A549 (cell line): ENCODE data around the gene ALDH3B2. TPM values are rescaled to one million over a fixed set of nuclear protein-coding genes. Genes with fewer than 3 reads are reported as not detected.
A peak's percentile ranks its signal among the peaks of the same experiment; 100 is the strongest.

Source experiments
- ATAC-seq, 2 experiments: fragments of 200-7000 bp in 1 of 2; fragments of >200 bp in 1 of 2; cut with Nextera tagmentation in 1 of 2; cut with Tn5 transposase in 1 of 2; 3 replicates each; pipeline versions ENCODE4 v1.8.0 to v1.9.1; 2018 to 2020; ENCODE audit warnings: mild to moderate bottlenecking in 1 of 2, moderate library complexity in 1 of 2
- CTCF ChIA-PET: fragments of 300-600 bp; sonication (Branson Sonifier 250); formaldehyde crosslinking; extraction: SDS; loops from one replicate; lab custom pipeline; 2021; ENCODE audit warnings: antibody characterized with exemption, inconsistent platforms; lab: Yijun Ruan, JAX
- POLR2A ChIA-PET: fragments of 350-600 bp; formaldehyde crosslinking; extraction: SDS; loops from one replicate; lab custom pipeline; 2021; ENCODE audit warnings: antibody characterized with exemption, inconsistent platforms; lab: Yijun Ruan, JAX
- DNase-seq, 2 experiments: peaks; one replicate each; pipeline versions ENCODE4 v3.0.0 to v3.0.0-alpha.2; 2011 to 2016; ENCODE audit warnings: low read depth in 1 of 2, low spot score in 1 of 2
- FAIRE-seq: peaks from 2 replicates; lab custom pipeline; 2011; peaks lifted over from hg19 to GRCh38; lab: Jason Lieb, UNC
- H3K27ac ChIP-seq, 2 experiments: fragments of >200 bp; sonication (Bioruptor Twin); formaldehyde crosslinking; 3 replicates each; pipeline ENCODE4 v1.5.1; 2016 to 2017
- H3K4me1 ChIP-seq: fragments of >200 bp; sonication (Bioruptor Twin); formaldehyde crosslinking; 3 replicates; pipeline ENCODE4 v1.6.1; 2016
- H3K4me2 ChIP-seq: fragments of >200 bp; sonication (Bioruptor Twin); formaldehyde crosslinking; 3 replicates; pipeline ENCODE4 v1.6.1; 2016
- H3K4me3 ChIP-seq: fragments of >200 bp; sonication (Bioruptor Twin); formaldehyde crosslinking; 3 replicates; pipeline ENCODE4 v1.5.1; 2016
- H3K9me3 ChIP-seq: fragments of >200 bp; sonication (Bioruptor Twin); formaldehyde crosslinking; 3 replicates; pipeline ENCODE4 v1.6.1; 2016
- BHLHE40 ChIP-seq: IDR thresholded peaks from 2 replicates; pipeline ENCODE4 v1.6.1; 2012; ENCODE audit warnings: low read depth, low read length, inconsistent platforms
- CHD2 ChIP-seq: fragments of 150-350 bp; IDR thresholded peaks from 2 replicates; pipeline ENCODE4 v1.6.1; 2014; ENCODE audit warnings: low read length; ENCODE audit not compliant: partially characterized antibody
- CHD4 ChIP-seq: fragments of 200-600 bp; sonication (generic); IDR thresholded peaks from 2 replicates; pipeline ENCODE4 v1.6.1; 2016; ENCODE audit warnings: antibody characterized with exemption, mild to moderate bottlenecking, borderline replicate concordance
- EHMT2 ChIP-seq: fragments of 200-600 bp; sonication (generic); IDR thresholded peaks from 2 replicates; pipeline ENCODE4 v1.6.1; 2016; ENCODE audit warnings: antibody characterized with exemption, low read depth, mild to moderate bottlenecking, moderate library complexity
- HDAC2 ChIP-seq: fragments of 200-600 bp; sonication (generic); IDR thresholded peaks from 2 replicates; pipeline ENCODE4 v1.6.1; 2016
- HOXA7 ChIP-seq: fragments of 250-450 bp; sonication (Bioruptor Pico); IDR thresholded peaks from 2 replicates; pipeline ENCODE4 v1.5.0; 2020; ENCODE audit warnings: mild to moderate bottlenecking, moderate library complexity
- HOXB5 ChIP-seq: fragments of 250-450 bp; sonication (Bioruptor Pico); IDR thresholded peaks from 2 replicates; pipeline ENCODE4 v1.5.0; 2020; ENCODE audit warnings: mild to moderate bottlenecking, moderate library complexity
- NFE2L2 ChIP-seq: fragments of 150-350 bp; conservative IDR thresholded peaks from 2 replicates; pipeline ENCODE4 v1.6.1; 2014; ENCODE audit warnings: low read length
- NPAS2 ChIP-seq: fragments of 250-450 bp; sonication (Bioruptor Pico); IDR thresholded peaks from 2 replicates; pipeline ENCODE4 v1.8.0; 2022; ENCODE audit warnings: mild to moderate bottlenecking, moderate library complexity, borderline replicate concordance
- PHF8 ChIP-seq: fragments of 200-600 bp; sonication (generic); IDR thresholded peaks from 2 replicates; pipeline ENCODE4 v1.6.1; 2016; ENCODE audit warnings: low read depth, mild to moderate bottlenecking, antibody characterized with exemption, moderate library complexity, borderline replicate concordance
- POLR2A ChIP-seq: IDR thresholded peaks from 2 replicates; pipeline ENCODE4 v1.6.1; 2012; ENCODE audit warnings: mild to moderate bottlenecking, low read length
- RAD21 ChIP-seq, 2 experiments: fragments of >200 bp in 1 of 2; sonication (Bioruptor Twin) in 1 of 2; formaldehyde crosslinking in 1 of 2; IDR thresholded peaks in 1 of 2; conservative IDR thresholded peaks in 1 of 2; 2 replicates in 1 of 2; 3 replicates in 1 of 2; pipeline ENCODE4 v1.6.1; 2012 to 2018; ENCODE audit warnings: inconsistent platforms in 1 of 2
- RCOR1 ChIP-seq: fragments of 150-350 bp; IDR thresholded peaks from 2 replicates; pipeline ENCODE4 v1.6.1; 2014; ENCODE audit warnings: antibody characterized with exemption, low read length, low read depth
- RFX5 ChIP-seq: fragments of 450-650 bp; IDR thresholded peaks from 2 replicates; pipeline ENCODE4 v1.7.1; 2014; ENCODE audit warnings: antibody characterized with exemption, mild to moderate bottlenecking, moderate library complexity
- RNF2 ChIP-seq: fragments of 200-600 bp; sonication (generic); IDR thresholded peaks from 2 replicates; pipeline ENCODE4 v1.6.1; 2016; ENCODE audit warnings: low read depth, mild to moderate bottlenecking, antibody characterized with exemption, moderate library complexity, borderline replicate concordance
- SMC3 ChIP-seq: fragments of >200 bp; sonication (Bioruptor Twin); formaldehyde crosslinking; IDR thresholded peaks from 3 replicates; pipeline ENCODE4 v1.6.1; 2018; ENCODE audit warnings: inconsistent platforms
- SREBF2 ChIP-seq: fragments of 450-650 bp; IDR thresholded peaks from 2 replicates; pipeline ENCODE4 v1.6.1; 2014; ENCODE audit warnings: mild to moderate bottlenecking, moderate library complexity
- ZC3H11A ChIP-seq: fragments of 450-650 bp; IDR thresholded peaks from 2 replicates; pipeline ENCODE4 v1.6.1; 2014; ENCODE audit warnings: antibody characterized with exemption, mild to moderate bottlenecking
- ZFP36 ChIP-seq: fragments of 450-650 bp; IDR thresholded peaks from 2 replicates; pipeline ENCODE4 v1.6.1; 2014; ENCODE audit warnings: borderline replicate concordance; ENCODE audit not compliant: partially characterized antibody
- ZNF302 ChIP-seq: fragments of 250-450 bp; sonication (Bioruptor Pico); IDR thresholded peaks from 2 replicates; pipeline ENCODE4 v1.9.0; 2021; ENCODE audit warnings: inconsistent platforms, mild to moderate bottlenecking, moderate library complexity
- WGBS: methylation state at CpG from one replicate; pipeline ENCODE4 v1.1.6; 2017; ENCODE audit errors: missing lambda C conversion rate; 5-methylcytosine and 5-hydroxymethylcytosine counted together
- polyA plus RNA-seq, 4 experiments: library from polyadenylated mRNA; depleted of rRNA in 3 of 4; stranded (reverse); fragments of >200 nt; fragmentation: RNase III in 1 of 4; extraction: RNeasy Plus Mini Kit Qiagen cat#74134 plus additional on column Dnase treatment in 1 of 4; gene quantifications; 2 replicates in 3 of 4; 3 replicates in 1 of 4; pipeline ENCODE4 v1.2.3, GENCODE V29; 2011 to 2017
- TF ChIP-seq, protein P1 (sequence below): fragments of >200 bp; sonication (Bioruptor Twin); formaldehyde crosslinking; IDR thresholded peaks from 3 replicates; pipeline ENCODE4 v1.5.1; 2016
- TF ChIP-seq, protein P2 (sequence below): fragments of >200 bp; sonication (Bioruptor Twin); formaldehyde crosslinking; IDR thresholded peaks from 3 replicates; pipeline ENCODE4 v1.6.1; 2016

ALDH3B2 gene
- polyA plus RNA-seq, 2 of the 4 experiments (the other 2 are of a cell fraction), result not detected

DNA sequence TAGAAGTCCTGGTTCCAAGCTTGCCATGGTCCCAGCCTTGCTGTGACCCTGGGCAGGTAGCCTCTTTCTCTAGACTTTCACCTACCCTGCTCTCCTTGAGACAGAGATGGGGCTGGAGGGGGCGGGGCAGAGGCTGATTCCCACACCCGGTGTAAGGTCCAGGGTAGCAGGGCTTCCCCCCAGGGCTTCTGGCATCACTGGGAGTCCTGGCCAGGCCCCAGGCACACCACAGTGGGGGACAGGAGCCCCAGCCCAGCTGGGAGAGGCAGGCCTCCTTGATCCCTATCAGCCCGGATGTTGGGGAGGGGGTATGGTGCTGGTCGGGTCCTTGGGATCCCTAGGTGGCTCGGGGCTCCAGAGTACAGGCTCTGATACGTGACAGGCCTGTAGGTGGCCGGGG, 43.0 kb downstream of the ALDH3B2 start:
- Histone ChIP-seq H3K4me3 (no peak overlapping the region), H3K27ac (no peak overlapping the region), H3K9me3 (no peaks in the 10 kb centered on the region), H3K4me2 (peak overlapping the region; percentile 81; the same call in 2 of the 3 replicates), H3K4me1 (peaks cover 6% of the 10 kb centered on the region; the same call in 2 of the 3 replicates)
- DNase-seq, result no peak
- WGBS, result 84% methylated on average over 6 of the region's 7 CpGs
- POLR2A ChIA-PET, result interaction anchor here (2.0 kb wide), 1 partner anchor 19 kb away, joined by 7 read pairs; the partner anchor contains the start of gene ACY3
- CTCF ChIA-PET, result interaction anchor here (0.6 to 14.1 kb wide), 12 partner anchors 8 to 155 kb away, joined by 3 to 181 read pairs (median 21); partner anchors contain the start of genes ACY3, ALDH3B2 and TBX10
- no peak for FAIRE-seq
- TF ChIP-seq NPAS2 (no peak), HOXB5 (CRISPR knock-in tag) (no peak), SREBF2 (no peak), NFE2L2 (no peak)
- no peak for ATAC-seq

DNA sequence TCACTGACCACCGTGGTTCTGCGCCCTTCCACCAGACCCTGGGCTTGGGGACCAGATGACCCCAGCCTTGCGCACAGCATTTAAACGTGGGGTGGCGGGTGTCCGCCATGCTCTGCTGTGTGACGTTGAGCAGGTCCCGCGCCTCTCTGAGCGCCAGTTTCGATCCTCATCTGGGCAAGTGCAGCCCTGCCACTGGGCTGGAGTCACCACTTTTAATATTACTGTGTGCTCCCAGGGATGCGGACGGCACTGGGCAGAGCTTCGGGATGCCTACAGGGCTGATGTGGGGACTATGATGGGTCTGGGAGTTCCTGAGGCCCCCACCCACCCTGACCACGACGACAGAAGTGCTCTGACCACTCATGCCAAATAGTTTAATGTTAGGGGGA, 43.5 kb downstream of the ALDH3B2 start:
- peak overlapping the region; percentile 77 to 87 for H3K27ac ChIP-seq
- CTCF ChIA-PET, result interaction anchor here (0.6 to 14.1 kb wide), 13 partner anchors 8 to 155 kb away, joined by 3 to 181 read pairs (median 20); partner anchors contain the start of genes ACY3, ALDH3B2 and TBX10
- WGBS, result 79% methylated on average over 8 of the region's 16 CpGs
- no peak for ATAC-seq
- peak overlapping the region; percentile 81 for H3K4me2 ChIP-seq
- H3K9me3 ChIP-seq, result no peaks in the 10 kb centered on the region
- H3K4me1 ChIP-seq, result peaks cover 6% of the 10 kb centered on the region; the same call in 2 of the 3 replicates
- POLR2A ChIA-PET, result interaction anchor here (1.1 to 2.4 kb wide), 4 partner anchors 12 to 47 kb away, joined by 3 to 10 read pairs (median 6); partner anchors contain the start of genes ACY3 and GSTP1
- TF ChIP-seq HDAC2 (no peak), ZFP36 (peak; percentile 46)
- peak overlapping the region; percentile 59 for H3K4me3 ChIP-seq
- FAIRE-seq, result no peak
- no peak for DNase-seq

DNA sequence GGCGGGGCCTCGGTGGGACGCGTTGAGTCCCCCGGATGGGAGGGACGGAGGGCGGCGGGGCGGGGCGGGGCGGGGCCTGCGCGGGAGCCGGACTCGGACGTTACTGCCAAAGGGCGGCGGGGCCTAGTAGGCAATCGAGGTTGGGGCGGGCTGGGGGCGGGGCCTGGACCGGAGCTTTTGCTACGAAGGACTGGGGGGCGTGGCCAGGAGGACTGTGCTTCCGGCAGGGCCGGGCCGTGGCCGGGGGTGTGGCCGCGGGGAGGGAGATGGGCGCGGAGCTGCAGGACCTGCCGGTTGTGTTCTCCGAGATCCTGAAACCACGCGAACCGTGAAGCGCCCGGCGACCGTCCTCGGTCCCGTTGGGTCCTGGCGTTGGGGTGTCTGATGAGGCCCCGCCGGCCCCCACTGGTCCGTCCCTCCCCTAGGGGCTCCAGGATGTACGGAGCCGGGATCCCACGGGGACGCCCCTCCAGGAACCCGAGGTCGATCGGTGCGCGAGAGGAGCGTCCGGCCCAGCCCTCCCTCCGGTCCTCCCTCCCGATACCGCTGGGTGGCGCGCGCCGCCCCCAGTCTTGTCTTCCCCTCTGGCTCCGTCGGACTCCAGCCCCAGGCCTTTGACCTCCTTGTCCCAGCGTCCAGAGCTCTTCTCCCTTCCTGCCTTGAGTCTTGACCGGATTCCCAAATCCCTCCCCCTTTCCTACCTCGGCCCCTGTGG, 44.0 kb downstream of the ALDH3B2 start:
- WGBS, result 3% methylated on average over 19 of the region's 70 CpGs
- Histone ChIP-seq H3K4me2 (peak overlapping the region; percentile 91), H3K4me1 (peaks cover 6% of the 10 kb centered on the region; the same call in 2 of the 3 replicates), H3K27ac (peak overlapping the region; percentile 77 to 87), H3K4me3 (peak overlapping the region; percentile 59), H3K9me3 (no peaks in the 10 kb centered on the region)
- ChIA-PET POLR2A (interaction anchor here (0.8 to 2.4 kb wide), 10 partner anchors 11 to 62 kb away, joined by 3 to 10 read pairs (median 4); partner anchors contain the start of genes ACY3 and GSTP1), CTCF (interaction anchor here (0.6 to 14.1 kb wide), 28 partner anchors 9 to 657 kb away, joined by 3 to 181 read pairs (median 5); partner anchors contain the start of genes ACY3, ALDH3B2, GSTP1 and TBX10)
- peak; percentile 91 to 98 for DNase-seq
- TF ChIP-seq, protein P1, sequence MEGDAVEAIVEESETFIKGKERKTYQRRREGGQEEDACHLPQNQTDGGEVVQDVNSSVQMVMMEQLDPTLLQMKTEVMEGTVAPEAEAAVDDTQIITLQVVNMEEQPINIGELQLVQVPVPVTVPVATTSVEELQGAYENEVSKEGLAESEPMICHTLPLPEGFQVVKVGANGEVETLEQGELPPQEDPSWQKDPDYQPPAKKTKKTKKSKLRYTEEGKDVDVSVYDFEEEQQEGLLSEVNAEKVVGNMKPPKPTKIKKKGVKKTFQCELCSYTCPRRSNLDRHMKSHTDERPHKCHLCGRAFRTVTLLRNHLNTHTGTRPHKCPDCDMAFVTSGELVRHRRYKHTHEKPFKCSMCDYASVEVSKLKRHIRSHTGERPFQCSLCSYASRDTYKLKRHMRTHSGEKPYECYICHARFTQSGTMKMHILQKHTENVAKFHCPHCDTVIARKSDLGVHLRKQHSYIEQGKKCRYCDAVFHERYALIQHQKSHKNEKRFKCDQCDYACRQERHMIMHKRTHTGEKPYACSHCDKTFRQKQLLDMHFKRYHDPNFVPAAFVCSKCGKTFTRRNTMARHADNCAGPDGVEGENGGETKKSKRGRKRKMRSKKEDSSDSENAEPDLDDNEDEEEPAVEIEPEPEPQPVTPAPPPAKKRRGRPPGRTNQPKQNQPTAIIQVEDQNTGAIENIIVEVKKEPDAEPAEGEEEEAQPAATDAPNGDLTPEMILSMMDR, result peak; percentile 68
- no peak for TF ChIP-seq RCOR1
- no peak for TF ChIP-seq ZFP36
- no peak for TF ChIP-seq CHD4
- no peak for TF ChIP-seq EHMT2
- peak; percentile 52 for TF ChIP-seq POLR2A
- TF ChIP-seq ZC3H11A, result no peak
- no peak for TF ChIP-seq RNF2
- peak; percentile 49 to 57 for TF ChIP-seq RAD21 (conservative IDR thresholded peaks at IDR 0.05 in 1 of 2, IDR thresholded peaks at IDR 0.05 in 1 of 2)
- TF ChIP-seq ZNF302 (CRISPR knock-in tag), result no peak
- TF ChIP-seq, protein P2, sequence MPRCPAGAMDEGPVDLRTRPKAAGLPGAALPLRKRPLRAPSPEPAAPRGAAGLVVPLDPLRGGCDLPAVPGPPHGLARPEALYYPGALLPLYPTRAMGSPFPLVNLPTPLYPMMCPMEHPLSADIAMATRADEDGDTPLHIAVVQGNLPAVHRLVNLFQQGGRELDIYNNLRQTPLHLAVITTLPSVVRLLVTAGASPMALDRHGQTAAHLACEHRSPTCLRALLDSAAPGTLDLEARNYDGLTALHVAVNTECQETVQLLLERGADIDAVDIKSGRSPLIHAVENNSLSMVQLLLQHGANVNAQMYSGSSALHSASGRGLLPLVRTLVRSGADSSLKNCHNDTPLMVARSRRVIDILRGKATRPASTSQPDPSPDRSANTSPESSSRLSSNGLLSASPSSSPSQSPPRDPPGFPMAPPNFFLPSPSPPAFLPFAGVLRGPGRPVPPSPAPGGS, result 0 out of 3 replicates have a peak, but pooled peaks have one; percentile 47
- no peak for TF ChIP-seq NFE2L2
- peak; percentile 16 for TF ChIP-seq CHD2
- TF ChIP-seq SMC3, result peak; percentile 55; the same call in 2 of the 3 replicates
- TF ChIP-seq HOXA7, result no peak
- TF ChIP-seq HOXB5 (CRISPR knock-in tag), result no peak
- peak; percentile 72; the same call in 1 of the 2 replicates for TF ChIP-seq PHF8
- 0 out of 2 replicates have a peak, but pooled peaks have one; percentile 34 for TF ChIP-seq RFX5
- no peak for TF ChIP-seq BHLHE40
- no peak for FAIRE-seq
- peak; percentile 72 to 88 for ATAC-seq
